SK-N-SH (cell line): ENCODE data around the gene THAP3. TPM values are rescaled to one million over a fixed set of nuclear protein-coding genes. Genes with fewer than 3 reads are reported as not detected.

ENCODE experiments used
- CTCF ChIA-PET: fragments of 300-600, 350-600 bp; formaldehyde crosslinking; extraction: SDS; loops from one replicate; lab custom pipeline; 2021; lab: Yijun Ruan, JAX
- POLR2A ChIA-PET: fragments of 350-600 bp; sonication (Branson Sonifier 250); formaldehyde crosslinking; extraction: SDS; loops from one replicate; lab custom pipeline; 2020; ENCODE audit warnings: antibody characterized with exemption, inconsistent platforms; lab: Yijun Ruan, JAX
- DNase-seq: peaks from one replicate; pipeline ENCODE4 v3.0.0; 2012
- H2AFZ ChIP-seq: fragments of 200-600 bp; sonication (generic); 2 replicates; pipeline ENCODE4 v1.8.1; 2016; ENCODE audit warnings: antibody characterized with exemption, mild to moderate bottlenecking, low read depth
- H3F3A ChIP-seq: fragments of 200-600 bp; sonication (generic); replicated peaks from 2 replicates; pipeline ENCODE3; 2016; ENCODE audit warnings: antibody characterized with exemption, mild to moderate bottlenecking; ENCODE audit not compliant: insufficient read depth
- H3K27ac ChIP-seq, 2 experiments: fragments of 200-500 bp in 1 of 2; fragments of 200-600 bp in 1 of 2; sonication (Bioruptor generic) in 1 of 2; sonication (generic), shearing (Covaris generic) in 1 of 2; 2 replicates each; pipeline versions ENCODE4 v1.5.1 to v1.6.1; 2014 to 2016; ENCODE audit warnings: low read depth in 2 of 2, inconsistent platforms in 1 of 2, low read length in 1 of 2, mild to moderate bottlenecking in 1 of 2, mixed read lengths in 1 of 2
- H3K27me3 ChIP-seq: fragments of 200-600 bp; sonication (generic), shearing (Covaris generic); 2 replicates; pipeline ENCODE4 v1.6.1; 2016; ENCODE audit warnings: mixed run types; ENCODE audit not compliant: insufficient read depth
- H3K36me3 ChIP-seq, 2 experiments: fragments of 200-500 bp in 1 of 2; fragments of 200-600 bp in 1 of 2; sonication (Bioruptor generic) in 1 of 2; sonication (generic) in 1 of 2; replicated peaks in 1 of 2; 2 replicates each; pipeline versions ENCODE3 to v1.5.1; 2014 to 2016; ENCODE audit warnings: low read length in 1 of 2, mild to moderate bottlenecking in 1 of 2; ENCODE audit not compliant: insufficient read depth in 2 of 2, control insufficient read depth in 1 of 2
- H3K4me1 ChIP-seq, 2 experiments: fragments of 200-500 bp in 1 of 2; fragments of 200-600 bp in 1 of 2; sonication (Bioruptor generic) in 1 of 2; sonication (generic), shearing (Covaris generic) in 1 of 2; 2 replicates each; pipeline versions ENCODE4 v1.5.1 to v1.6.1; 2014 to 2016; ENCODE audit warnings: low read depth in 1 of 2, low read length in 1 of 2, mixed run types in 1 of 2; ENCODE audit not compliant: insufficient read depth in 2 of 2, control insufficient read depth in 1 of 2
- H3K4me2 ChIP-seq: fragments of 200-600 bp; sonication (generic), shearing (Covaris generic); 2 replicates; pipeline ENCODE4 v1.6.1; 2017; ENCODE audit warnings: mixed run types
- H3K4me3 ChIP-seq, 2 experiments: fragments of 200-500 bp in 1 of 2; fragments of 200-600 bp in 1 of 2; sonication (Bioruptor generic) in 1 of 2; sonication (generic), shearing (Covaris generic) in 1 of 2; 2 replicates each; pipeline versions ENCODE4 v1.5.1 to v1.8.1; 2014 to 2016; ENCODE audit warnings: low read depth in 2 of 2, inconsistent platforms in 1 of 2, low read length in 1 of 2, mild to moderate bottlenecking in 1 of 2, mixed read lengths in 1 of 2, moderate library complexity in 1 of 2
- H3K79me2 ChIP-seq: fragments of 200-600 bp; sonication (generic); 2 replicates; pipeline ENCODE4 v1.8.1; 2017; ENCODE audit warnings: mild to moderate bottlenecking; ENCODE audit not compliant: insufficient read depth
- H3K9ac ChIP-seq: fragments of 200-600 bp; sonication (generic); 2 replicates; pipeline ENCODE4 v1.6.1; 2017; ENCODE audit warnings: mixed run types
- H3K9me2 ChIP-seq: fragments of 200-600 bp; sonication (generic); 2 replicates; pipeline ENCODE4 v1.6.1; 2017; ENCODE audit warnings: mixed run types
- H3K9me3 ChIP-seq: fragments of 200-600 bp; sonication (generic); 2 replicates; pipeline ENCODE4 v1.6.1; 2017; ENCODE audit warnings: mixed run types, mild to moderate bottlenecking, moderate library complexity
- H4K20me1 ChIP-seq: fragments of 200-600 bp; sonication (generic); 2 replicates; pipeline ENCODE4 v1.6.1; 2017; ENCODE audit warnings: mild to moderate bottlenecking, mixed run types; ENCODE audit not compliant: insufficient read depth
- CHD2 ChIP-seq: fragments of 150-350 bp; IDR thresholded peaks from 2 replicates; pipeline ENCODE4 v1.6.1; 2018; ENCODE audit warnings: low read length; ENCODE audit not compliant: partially characterized antibody
- ELF1 ChIP-seq: IDR thresholded peaks from 2 replicates; pipeline ENCODE4 v1.4.0; 2012
- EZH2phosphoT487 ChIP-seq: fragments of 200-600 bp; sonication (generic); IDR thresholded peaks from 2 replicates; pipeline ENCODE4 v1.6.1; 2017; ENCODE audit warnings: low read depth, mixed run types, mild to moderate bottlenecking, antibody characterized with exemption, moderate library complexity, borderline replicate concordance
- FOXJ3 ChIP-seq: sonication (generic); formaldehyde crosslinking; IDR thresholded peaks from 2 replicates; pipeline ENCODE4 v1.5.1; 2020; ENCODE audit warnings: mild to moderate bottlenecking, missing genetic modification reagents
- FOXM1 ChIP-seq: IDR thresholded peaks from 2 replicates; pipeline ENCODE4 v1.4.0; 2012; ENCODE audit warnings: low read depth, mild to moderate bottlenecking
- GABPA ChIP-seq: IDR thresholded peaks from 2 replicates; pipeline ENCODE4 v1.4.0; 2012; ENCODE audit warnings: low read depth, mild to moderate bottlenecking
- IRF3 ChIP-seq: fragments of 150-350 bp; IDR thresholded peaks from 2 replicates; pipeline ENCODE4 v1.6.1; 2016; ENCODE audit warnings: mild to moderate bottlenecking, low read depth, low read length
- MEF2A ChIP-seq: IDR thresholded peaks from 2 replicates; pipeline ENCODE4 v1.4.0; 2012; ENCODE audit warnings: low read depth, borderline replicate concordance
- NFIC ChIP-seq: IDR thresholded peaks from 2 replicates; pipeline ENCODE4 v1.4.0; 2012; ENCODE audit warnings: borderline replicate concordance
- NRF1 ChIP-seq: IDR thresholded peaks from 2 replicates; pipeline ENCODE4 v1.6.1; 2012; ENCODE audit warnings: low read depth, mild to moderate bottlenecking, low read length
- RAD21 ChIP-seq: IDR thresholded peaks from 2 replicates; pipeline ENCODE4 v1.6.1; 2012; ENCODE audit warnings: mild to moderate bottlenecking, low read length
- RCOR1 ChIP-seq: fragments of 150-350 bp; IDR thresholded peaks from 2 replicates; pipeline ENCODE4 v1.6.1; 2017; ENCODE audit warnings: antibody characterized with exemption, low read length
- REST ChIP-seq: IDR thresholded peaks from 2 replicates; pipeline ENCODE4 v1.6.1; 2012; ENCODE audit warnings: mild to moderate bottlenecking, low read depth, low read length, moderate library complexity
- RFX5 ChIP-seq: IDR thresholded peaks from 2 replicates; pipeline ENCODE4 v1.6.1; 2012; ENCODE audit warnings: mild to moderate bottlenecking, improper control_type of control experiment, low read length
- RXRA ChIP-seq: IDR thresholded peaks from 2 replicates; pipeline ENCODE4 v1.4.0; 2012; ENCODE audit warnings: low read depth, mild to moderate bottlenecking, borderline replicate concordance
- SIN3A ChIP-seq: IDR thresholded peaks from 2 replicates; pipeline ENCODE4 v1.6.1; 2012; ENCODE audit warnings: low read depth, mild to moderate bottlenecking, low read length, moderate library complexity, borderline replicate concordance
- SMC3 ChIP-seq: IDR thresholded peaks from 2 replicates; pipeline ENCODE4 v1.6.1; 2012; ENCODE audit warnings: low read depth, low read length, improper control_type of control experiment
- USF2 ChIP-seq: fragments of 150-350 bp; IDR thresholded peaks from 2 replicates; pipeline ENCODE4 v1.6.1; 2017; ENCODE audit warnings: antibody characterized with exemption, low read length, low read depth, borderline replicate concordance
- YY1 ChIP-seq: IDR thresholded peaks from 2 replicates; pipeline ENCODE4 v1.4.0; 2012; ENCODE audit warnings: low read depth, mild to moderate bottlenecking
- WGBS: methylation state at CpG from one replicate; pipeline ENCODE4 v1.1.6; 2017; ENCODE audit warnings: low lambda C conversion rate; 5-methylcytosine and 5-hydroxymethylcytosine counted together
- polyA plus RNA-seq, 3 experiments: library from polyadenylated mRNA; depleted of rRNA; stranded (reverse); fragments of >200 nt; gene quantifications; 2 replicates each; pipeline ENCODE4 v1.2.3, GENCODE V29; 2012
- TF ChIP-seq, protein P1 (sequence below): IDR thresholded peaks from 2 replicates; pipeline ENCODE4 v1.4.0; 2012; ENCODE audit warnings: low read depth, borderline replicate concordance

THAP3 gene
- polyA plus RNA-seq, 1 of the 3 experiments (the other 2 are of a cell fraction), result 11.1 TPM

DNA sequence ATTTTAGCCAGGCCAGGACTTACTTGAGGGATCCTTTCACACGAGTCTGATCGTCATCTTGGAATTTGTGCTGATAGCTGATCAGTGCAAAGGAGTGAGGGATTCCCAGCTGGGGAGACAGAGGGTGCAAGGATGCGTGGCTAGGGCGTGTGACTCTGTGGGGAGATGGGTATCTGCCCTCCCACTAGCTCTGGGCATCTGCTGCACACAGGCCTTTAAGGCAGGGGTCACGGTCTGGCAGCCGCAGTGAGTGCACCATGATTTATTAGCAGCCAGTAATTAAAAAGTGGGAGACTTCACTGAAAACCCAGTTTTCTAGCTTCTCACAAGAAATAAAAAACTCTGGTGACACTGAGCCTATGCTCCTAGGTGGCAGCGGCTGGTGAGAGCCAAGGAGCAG is 20.4 kb downstream of the THAP3 start:
- CTCF ChIA-PET, result interaction anchor here (0.7 to 2.5 kb wide), 7 partner anchors 9 to 199 kb away, joined by 4 to 20 read pairs (median 5); partner anchors contain the start of gene NOL9
- no peak overlapping the region for H2AFZ ChIP-seq
- peaks cover 9 to 22% of the 10 kb centered on the region in 2 experiments for H3K36me3 ChIP-seq
- no peaks in the 10 kb centered on the region for H3K27me3 ChIP-seq
- no peak overlapping the region for H3K9ac ChIP-seq
- H3K4me2 ChIP-seq, result no peak overlapping the region
- H3K9me2 ChIP-seq, result no peaks in the 10 kb centered on the region
- no peaks in the 10 kb centered on the region for H3K9me3 ChIP-seq
- H4K20me1 ChIP-seq, result no peaks in the 10 kb centered on the region
- 96% methylated on average over 7 of the region's 7 CpGs for WGBS
- H3K4me3 ChIP-seq, result no peak overlapping the region
- H3K4me1 ChIP-seq, result no peaks in the 10 kb centered on the region
- no peaks in the 10 kb centered on the region for H3F3A ChIP-seq
- no peak overlapping the region for H3K27ac ChIP-seq
- POLR2A ChIA-PET, result no interaction called here
- H3K79me2 ChIP-seq, result no peaks in the 10 kb centered on the region
- no peak for DNase-seq
- TF ChIP-seq CHD2, result no peak
- TF ChIP-seq USF2, result no peak
- no peak for TF ChIP-seq EZH2phosphoT487
- no peak for TF ChIP-seq FOXM1
- no peak for TF ChIP-seq MEF2A
- TF ChIP-seq RAD21, result no peak
- no peak for TF ChIP-seq REST
- no peak for TF ChIP-seq ELF1
- no peak for TF ChIP-seq NFIC
- no peak for TF ChIP-seq FOXJ3 (CRISPR knock-in tag)
- no peak for TF ChIP-seq NRF1
- no peak for TF ChIP-seq SIN3A
- no peak for TF ChIP-seq GABPA
- TF ChIP-seq SMC3, result no peak
- TF ChIP-seq RCOR1, result no peak
- no peak for TF ChIP-seq YY1
- TF ChIP-seq RXRA, result no peak
- no peak for TF ChIP-seq IRF3
- TF ChIP-seq RFX5, result no peak
- TF ChIP-seq, protein P1, sequence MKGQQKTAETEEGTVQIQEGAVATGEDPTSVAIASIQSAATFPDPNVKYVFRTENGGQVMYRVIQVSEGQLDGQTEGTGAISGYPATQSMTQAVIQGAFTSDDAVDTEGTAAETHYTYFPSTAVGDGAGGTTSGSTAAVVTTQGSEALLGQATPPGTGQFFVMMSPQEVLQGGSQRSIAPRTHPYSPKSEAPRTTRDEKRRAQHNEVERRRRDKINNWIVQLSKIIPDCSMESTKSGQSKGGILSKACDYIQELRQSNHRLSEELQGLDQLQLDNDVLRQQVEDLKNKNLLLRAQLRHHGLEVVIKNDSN, result no peak
